A673 (cell line): ENCODE data around the gene CBY2. TPM values are rescaled to one million over a fixed set of nuclear protein-coding genes. Genes with fewer than 3 reads are reported as not detected.
A peak's percentile ranks its signal among the peaks of the same experiment; 100 is the strongest.

ENCODE experiments used
- Bru-seq: library from RNA; stranded (reverse); fragments of 400-500 nt; gene quantifications from one replicate; lab custom pipeline; 2021; lab: Mats Ljungman, UMichigan
- BruChase-seq, 2 experiments: library from RNA; stranded (reverse); fragments of 400-500 nt; gene quantifications; one replicate each; lab custom pipeline; 2021; lab: Mats Ljungman, UMichigan
- BruUV-seq: library from RNA; stranded (reverse); fragments of 400-500 nt; replicated peaks from 2 replicates; lab custom pipeline; 2021; lab: Mats Ljungman, UMichigan
- CTCF ChIA-PET: fragments of 300-600 bp; sonication (Branson Sonifier 250); formaldehyde crosslinking; loops from one replicate; lab custom pipeline; 2022; ENCODE audit warnings: antibody characterized with exemption; lab: Charles Lee
- POLR2A ChIA-PET: fragments of 300-600 bp; sonication (Branson Sonifier 250); formaldehyde crosslinking; loops from one replicate; lab custom pipeline; 2022; ENCODE audit warnings: antibody characterized with exemption; ENCODE audit not compliant: low non-redundant PET; lab: Charles Lee
- DNase-seq: peaks from one replicate; pipeline ENCODE4 v3.0.0-alpha.2; 2015; ENCODE audit warnings: low spot score
- H3K27ac ChIP-seq: fragments of 200-600 bp; sonication (generic); 2 replicates; pipeline ENCODE4 v1.5.1; 2016; ENCODE audit warnings: mixed run types, low read depth, mild to moderate bottlenecking, mixed read lengths, antibody characterized with exemption, low read length; ENCODE audit not compliant: poor library complexity, severe bottlenecking
- H3K27me3 ChIP-seq: fragments of 200-600 bp; sonication (generic); replicated peaks from 2 replicates; pipeline ENCODE4 v1.6.1; 2017; ENCODE audit warnings: mixed run types, low read depth, mild to moderate bottlenecking, mixed read lengths, antibody characterized with exemption, low read length; ENCODE audit not compliant: insufficient read depth, poor library complexity
- H3K36me3 ChIP-seq: fragments of 200-600 bp; sonication (generic); 2 replicates; pipeline ENCODE4 v1.6.1; 2016; ENCODE audit warnings: mixed run types, mild to moderate bottlenecking, mixed read lengths, antibody characterized with exemption, low read length; ENCODE audit not compliant: insufficient read depth, poor library complexity, severe bottlenecking
- H3K4me1 ChIP-seq: fragments of 200-600 bp; sonication (generic); 2 replicates; pipeline ENCODE4 v1.6.1; 2017; ENCODE audit warnings: mixed run types, mild to moderate bottlenecking, mixed read lengths, antibody characterized with exemption, low read length; ENCODE audit not compliant: insufficient read depth, poor library complexity, severe bottlenecking
- H3K4me3 ChIP-seq: fragments of 200-600 bp; sonication (generic); 2 replicates; pipeline ENCODE4 v1.5.1; 2016; ENCODE audit warnings: low read depth, mixed run types, mild to moderate bottlenecking, mixed read lengths, low read length; ENCODE audit not compliant: poor library complexity, severe bottlenecking
- H3K9me3 ChIP-seq: fragments of 200-600 bp; sonication (generic); 2 replicates; pipeline ENCODE4 v1.6.1; 2016; ENCODE audit warnings: mixed run types, low read depth, mild to moderate bottlenecking, mixed read lengths, antibody characterized with exemption, low read length; ENCODE audit not compliant: poor library complexity, severe bottlenecking
- CTCF ChIP-seq: fragments of 300-800, 200-600 bp; sonication (generic); conservative IDR thresholded peaks from 2 replicates; pipeline ENCODE4 v1.5.1; 2017; ENCODE audit warnings: low read depth, mild to moderate bottlenecking, antibody characterized with exemption, low read length, moderate library complexity, mixed read lengths
- EZH2 ChIP-seq: fragments of 200-600 bp; sonication (generic); IDR thresholded peaks from 2 replicates; pipeline ENCODE4 v1.6.1; 2017; ENCODE audit warnings: borderline replicate concordance, low read depth, mild to moderate bottlenecking, mixed read lengths, antibody characterized with exemption, low read length; ENCODE audit not compliant: poor library complexity, severe bottlenecking
- intact Hi-C: fragments of 100-400 bp; cut with micrococcal nuclease; formaldehyde crosslinking; loops from one replicate; pipeline ENCODE4 v1.10.0; 2022; ENCODE audit not compliant: unreplicated experiment
- long read RNA-seq: library from polyadenylated mRNA; stranded (forward); transcript quantifications from one replicate; pipeline ENCODE4 v2.0.0, GENCODE V29; 2022
- total RNA-seq: library from RNA; stranded (reverse); gene quantifications from 2 replicates; pipeline ENCODE4 v1.2.3, GENCODE V29; 2021

CBY2 gene
- total RNA-seq (not detected in 2 replicates), Bru-seq, nascent RNA (percentile 7 among the genes with signal in this experiment), BruChase-seq, experiment 1, labeled RNA remaining after a 2-hour chase (not detected), BruChase-seq, experiment 2, labeled RNA remaining after a 6-hour chase (not detected)
- long read RNA-seq = 0 reads

GRCh38 chr13:45702088-45702487 is at the start of gene CBY2:
Gene CBY2, plus strand, starts transcription at chr13:45702320. Its CDS starts 71 bp downstream, at chr13:45702391.
- DNase-seq = no peak
- CTCF ChIA-PET = no interaction called here
- no peaks in the 10 kb centered on the region for H3K9me3 ChIP-seq
- no peak within 1 kb of the TSS for H3K27ac ChIP-seq
- H3K36me3 ChIP-seq = no peaks in the 10 kb centered on the region
- H3K4me3 ChIP-seq = no peak within 1 kb of the TSS
- no peaks in the 10 kb centered on the region for H3K27me3 ChIP-seq
- POLR2A ChIA-PET = no interaction called here
- H3K4me1 ChIP-seq = no peaks in the 10 kb centered on the region
- no TSS peak for BruUV-seq
- intact Hi-C loops = no loop called here
- TF ChIP-seq CTCF = no peak
- no peak for TF ChIP-seq EZH2

GRCh38 chr13:45654633-45655349 is 47.3 kb upstream of the CBY2 start:
- CTCF ChIA-PET = no interaction called here
- Histone ChIP-seq H3K27me3 (no peaks in the 10 kb centered on the region), H3K27ac (no peak overlapping the region), H3K4me3 (no peak overlapping the region), H3K9me3 (no peaks in the 10 kb centered on the region), H3K4me1 (no peaks in the 10 kb centered on the region), H3K36me3 (no peaks in the 10 kb centered on the region)
- no peak for DNase-seq
- TF ChIP-seq EZH2 (no peak), CTCF (no peak)
- BruUV-seq = no TSS peak
- POLR2A ChIA-PET = no interaction called here
- intact Hi-C loops = no loop called here

GRCh38 chr13:45658586-45659235 is 43.4 kb upstream of the CBY2 start:
- TF ChIP-seq CTCF = no peak
- TF ChIP-seq EZH2 = no peak
- H3K9me3 ChIP-seq = no peaks in the 10 kb centered on the region
- ChIA-PET CTCF (no interaction called here), POLR2A (interaction anchor here (0.7 kb wide), 1 partner anchor 1052 kb away, joined by 3 read pairs; no protein-coding TSS in a partner anchor)
- BruUV-seq = no TSS peak
- no peaks in the 10 kb centered on the region for H3K36me3 ChIP-seq
- H3K4me3 ChIP-seq = no peak overlapping the region
- H3K27me3 ChIP-seq = no peaks in the 10 kb centered on the region
- no peak overlapping the region for H3K27ac ChIP-seq
- intact Hi-C loops = no loop called here
- no peak for DNase-seq
- H3K4me1 ChIP-seq = no peaks in the 10 kb centered on the region
